MM.1S (cell line): ENCODE measurements around the gene SPATA19.

Source experiments
- CTCF ChIP-seq: fragments of 300-600 bp; sonication (generic); IDR thresholded peaks from 2 replicates; pipeline ENCODE4 v1.5.1; 2016; ENCODE audit warnings: antibody characterized with exemption, low read length, mixed read lengths
- EZH2 ChIP-seq: fragments of 300-600 bp; sonication (generic); optimal IDR thresholded peaks from 2 replicates; pipeline ENCODE3; 2017; ENCODE audit warnings: low read depth, mild to moderate bottlenecking, antibody characterized with exemption, low read length, mixed read lengths

GRCh38 chr11:133864756-133865155, 19.4 kb upstream of the SPATA19 start:
- TF ChIP-seq CTCF (no peak), EZH2 (no peak)
